Astrocyte (in vitro differentiated cells and primary cell): ENCODE results near the gene SMAP2. TPM values are rescaled to one million over a fixed set of nuclear protein-coding genes. Genes with fewer than 3 reads are reported as not detected.

Source experiments
- DNase-seq: peaks from one replicate; pipeline ENCODE4 v3.0.0-alpha.2; 2010; ENCODE audit warnings: low read depth
- FAIRE-seq: peaks from 2 replicates; lab custom pipeline; 2011; peaks lifted over from hg19 to GRCh38; lab: Jason Lieb, UNC
- H2AFZ ChIP-seq: 2 replicates; pipeline ENCODE4 v1.6.0; 2012; ENCODE audit warnings: low read depth, low read length, inconsistent platforms
- H3K27ac ChIP-seq: 2 replicates; pipeline ENCODE4 v1.5.1; 2011; ENCODE audit warnings: low read depth, low read length, inconsistent platforms
- H3K27me3 ChIP-seq: 2 replicates; pipeline ENCODE4 v1.6.0; 2011; ENCODE audit warnings: low read length, inconsistent platforms; ENCODE audit not compliant: insufficient read depth
- H3K36me3 ChIP-seq: 2 replicates; pipeline ENCODE4 v1.5.1; 2011; ENCODE audit warnings: low read length, inconsistent platforms; ENCODE audit not compliant: insufficient read depth
- H3K4me1 ChIP-seq: 2 replicates; pipeline ENCODE4 v1.5.1; 2011; ENCODE audit warnings: low read length, inconsistent platforms; ENCODE audit not compliant: insufficient read depth
- H3K4me2 ChIP-seq: 2 replicates; pipeline ENCODE4 v1.6.0; 2012; ENCODE audit warnings: low read length, inconsistent platforms
- H3K4me3 ChIP-seq: 2 replicates; pipeline ENCODE4 v1.5.1; 2011; ENCODE audit warnings: low read depth, mild to moderate bottlenecking, low read length, inconsistent platforms; ENCODE audit not compliant: insufficient read depth
- H3K79me2 ChIP-seq: 2 replicates; pipeline ENCODE4 v1.6.0; 2012; ENCODE audit warnings: mild to moderate bottlenecking, low read length, inconsistent platforms; ENCODE audit not compliant: insufficient read depth
- H3K9ac ChIP-seq: 2 replicates; pipeline ENCODE4 v1.6.0; 2012; ENCODE audit warnings: mild to moderate bottlenecking, low read length, inconsistent platforms
- H3K9me3 ChIP-seq: 2 replicates; pipeline ENCODE4 v1.5.1; 2012; ENCODE audit warnings: low read depth, mild to moderate bottlenecking, low read length, inconsistent platforms; ENCODE audit not compliant: insufficient read depth
- H4K20me1 ChIP-seq: 2 replicates; pipeline ENCODE4 v1.6.0; 2012; ENCODE audit warnings: low read length, inconsistent platforms; ENCODE audit not compliant: insufficient read depth
- H3K27ac Mint-ChIP-seq: one replicate; pipeline ENCODE4 v1.8.0; 2021; ENCODE audit warnings: mild to moderate bottlenecking, mixed read lengths; ENCODE audit not compliant: unreplicated experiment
- H3K27me3 Mint-ChIP-seq: one replicate; pipeline ENCODE4 v1.8.0; 2021; ENCODE audit warnings: low read depth, mixed read lengths; ENCODE audit not compliant: unreplicated experiment
- H3K36me3 Mint-ChIP-seq: one replicate; pipeline ENCODE4 v1.8.0; 2021; ENCODE audit warnings: low read depth, mixed read lengths; ENCODE audit not compliant: unreplicated experiment
- H3K4me1 Mint-ChIP-seq: one replicate; pipeline ENCODE4 v1.8.0; 2021; ENCODE audit warnings: low read depth, mixed read lengths; ENCODE audit not compliant: unreplicated experiment
- H3K4me3 Mint-ChIP-seq: one replicate; pipeline ENCODE4 v1.8.0; 2021; ENCODE audit warnings: mild to moderate bottlenecking, moderate library complexity, mixed read lengths; ENCODE audit not compliant: unreplicated experiment
- H3K9me3 Mint-ChIP-seq: one replicate; pipeline ENCODE4 v1.8.0; 2021; ENCODE audit warnings: mild to moderate bottlenecking, mixed read lengths; ENCODE audit not compliant: unreplicated experiment
- EZH2 ChIP-seq: IDR thresholded peaks from 2 replicates; pipeline ENCODE4 v1.6.1; 2012; ENCODE audit warnings: mild to moderate bottlenecking, low read length, inconsistent platforms; ENCODE audit not compliant: insufficient read depth
- total RNA-seq: library from RNA; stranded (reverse); gene quantifications from 2 replicates; pipeline ENCODE4 v1.2.1, GENCODE V29; 2021
- TF ChIP-seq, protein P1 (sequence below): IDR thresholded peaks from 2 replicates; pipeline ENCODE4 v1.5.1; 2011; ENCODE audit warnings: low read depth, mild to moderate bottlenecking, inconsistent platforms, low read length, moderate library complexity; ENCODE audit not compliant: insufficient read depth

Gene SMAP2
- total RNA-seq, 1 donor from 2014 or later: 16.8 TPM

DNA sequence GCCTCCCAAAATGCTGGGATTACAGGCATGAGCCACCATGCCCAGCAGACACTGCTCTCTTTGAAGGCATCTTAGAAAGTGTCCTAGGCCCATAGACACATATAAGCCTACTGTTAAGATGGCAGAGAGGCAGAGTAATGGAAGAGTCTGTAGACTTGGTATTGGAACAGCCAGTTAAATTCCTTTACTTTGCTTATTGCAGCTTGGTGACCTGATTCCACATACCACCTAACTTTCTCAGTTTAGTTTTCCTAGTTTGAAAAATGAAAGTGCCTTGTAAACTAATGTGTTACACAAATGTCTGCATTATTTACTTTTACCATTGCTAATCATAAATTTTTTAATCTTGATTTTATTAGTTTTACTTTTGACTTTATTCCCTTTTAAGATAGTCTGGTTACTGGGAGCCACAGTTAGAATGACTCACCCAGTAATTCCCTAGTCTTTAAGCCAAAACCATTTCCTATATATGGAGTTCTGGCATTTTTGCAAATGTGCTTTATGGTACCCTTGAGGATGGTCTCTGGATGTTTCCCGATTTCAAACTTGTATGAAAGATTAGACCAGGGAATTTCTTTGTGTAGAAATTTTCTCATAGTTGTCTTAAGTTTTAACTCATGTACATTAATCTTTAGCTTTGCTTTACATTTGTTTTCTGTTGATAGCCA lies 6.4 kb downstream of the SMAP2 start:
- H3K9me3 ChIP-seq: no peaks in the 10 kb centered on the region
- H3K27me3 Mint-ChIP-seq: no peaks in the 10 kb centered on the region
- no peaks in the 10 kb centered on the region for H3K27me3 ChIP-seq
- FAIRE-seq (peak; percentile 5), DNase-seq (peak; percentile 58)
- H2AFZ ChIP-seq: no peak overlapping the region
- peaks cover 33% of the 10 kb centered on the region for H4K20me1 ChIP-seq
- H3K4me1 ChIP-seq: peaks cover 10% of the 10 kb centered on the region
- peak overlapping the region; percentile 16 for H3K4me2 ChIP-seq
- no peak overlapping the region for H3K4me3 Mint-ChIP-seq
- peaks cover 27% of the 10 kb centered on the region for H3K4me1 Mint-ChIP-seq
- H3K4me3 ChIP-seq: no peak overlapping the region
- peaks cover 80% of the 10 kb centered on the region for H3K79me2 ChIP-seq
- TF ChIP-seq EZH2: no peak
- TF ChIP-seq, protein P1, sequence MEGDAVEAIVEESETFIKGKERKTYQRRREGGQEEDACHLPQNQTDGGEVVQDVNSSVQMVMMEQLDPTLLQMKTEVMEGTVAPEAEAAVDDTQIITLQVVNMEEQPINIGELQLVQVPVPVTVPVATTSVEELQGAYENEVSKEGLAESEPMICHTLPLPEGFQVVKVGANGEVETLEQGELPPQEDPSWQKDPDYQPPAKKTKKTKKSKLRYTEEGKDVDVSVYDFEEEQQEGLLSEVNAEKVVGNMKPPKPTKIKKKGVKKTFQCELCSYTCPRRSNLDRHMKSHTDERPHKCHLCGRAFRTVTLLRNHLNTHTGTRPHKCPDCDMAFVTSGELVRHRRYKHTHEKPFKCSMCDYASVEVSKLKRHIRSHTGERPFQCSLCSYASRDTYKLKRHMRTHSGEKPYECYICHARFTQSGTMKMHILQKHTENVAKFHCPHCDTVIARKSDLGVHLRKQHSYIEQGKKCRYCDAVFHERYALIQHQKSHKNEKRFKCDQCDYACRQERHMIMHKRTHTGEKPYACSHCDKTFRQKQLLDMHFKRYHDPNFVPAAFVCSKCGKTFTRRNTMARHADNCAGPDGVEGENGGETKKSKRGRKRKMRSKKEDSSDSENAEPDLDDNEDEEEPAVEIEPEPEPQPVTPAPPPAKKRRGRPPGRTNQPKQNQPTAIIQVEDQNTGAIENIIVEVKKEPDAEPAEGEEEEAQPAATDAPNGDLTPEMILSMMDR: no peak
- no peak overlapping the region for H3K27ac ChIP-seq
- no peak overlapping the region for H3K27ac Mint-ChIP-seq
- H3K36me3 Mint-ChIP-seq: peaks cover 2% of the 10 kb centered on the region
- H3K9ac ChIP-seq: no peak overlapping the region
- no peaks in the 10 kb centered on the region for H3K36me3 ChIP-seq
- no peaks in the 10 kb centered on the region for H3K9me3 Mint-ChIP-seq

DNA sequence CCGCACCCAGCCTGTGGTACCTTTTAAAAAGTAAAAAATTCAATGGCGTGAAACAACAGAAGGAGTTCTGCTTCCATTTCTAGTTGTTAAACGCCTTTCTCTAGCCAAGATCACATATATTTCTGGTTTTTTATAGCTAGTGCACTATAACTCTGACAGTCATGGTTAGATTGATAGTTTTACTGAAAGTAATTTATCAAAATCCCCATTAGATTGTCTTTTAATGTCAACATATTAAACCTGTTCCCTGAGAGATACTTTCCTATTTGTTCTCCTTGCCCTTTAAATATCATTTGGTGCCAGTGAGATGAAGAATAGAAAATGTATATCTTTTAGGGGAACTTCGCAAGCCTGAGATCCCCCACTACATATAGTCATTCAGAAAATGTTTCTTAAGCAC lies 7.3 kb downstream of the SMAP2 start:
- H3K9me3 ChIP-seq: no peaks in the 10 kb centered on the region
- H3K4me1 ChIP-seq: peaks cover 10% of the 10 kb centered on the region
- peaks cover 40% of the 10 kb centered on the region for H4K20me1 ChIP-seq
- H3K79me2 ChIP-seq: peaks cover 81% of the 10 kb centered on the region
- no peak overlapping the region for H3K4me3 ChIP-seq
- no peak overlapping the region for H3K4me2 ChIP-seq
- H3K4me1 Mint-ChIP-seq: peaks cover 36% of the 10 kb centered on the region
- TF ChIP-seq EZH2: no peak
- TF ChIP-seq, protein P1: no peak
- DNase-seq: no peak
- FAIRE-seq: no peak
- no peaks in the 10 kb centered on the region for H3K36me3 ChIP-seq
- H3K36me3 Mint-ChIP-seq: peaks cover 2% of the 10 kb centered on the region
- no peak overlapping the region for H3K9ac ChIP-seq
- no peak overlapping the region for H3K27ac Mint-ChIP-seq
- H3K27me3 ChIP-seq: no peaks in the 10 kb centered on the region
- H3K4me3 Mint-ChIP-seq: no peak overlapping the region
- H2AFZ ChIP-seq: no peak overlapping the region
- H3K27me3 Mint-ChIP-seq: no peaks in the 10 kb centered on the region
- no peak overlapping the region for H3K27ac ChIP-seq
- H3K9me3 Mint-ChIP-seq: no peaks in the 10 kb centered on the region
